Body of pancreas (tissue), 4 donors: ENCODE data around the gene GDF7. TPM values are rescaled to one million over a fixed set of nuclear protein-coding genes. Genes with fewer than 3 reads are reported as not detected.

Source experiments
- ATAC-seq: fragments of 150-250 bp; one replicate; pipeline ENCODE4 v1.9.1; 2016
- DNase-seq, 4 donors: peaks; one replicate each; pipeline ENCODE4 v3.0.0-alpha.2; 2019
- H3K27ac ChIP-seq, 4 donors: fragments of 200-600 bp; sonication (generic); 1 replicate in 3 of 4; 2 replicates in 1 of 4; pipeline versions ENCODE4 v1.5.1 to v1.6.1; 2016 to 2019; ENCODE audit warnings: mild to moderate bottlenecking in 1 of 4, mixed read lengths in 1 of 4, moderate library complexity in 1 of 4
- H3K27me3 ChIP-seq, 2 donors: fragments of 200-600 bp; sonication (generic); one replicate each; pipeline ENCODE4 v1.6.0; 2016; ENCODE audit warnings: mild to moderate bottlenecking in 1 of 2
- H3K36me3 ChIP-seq, 2 donors: fragments of 200-600 bp; sonication (generic); replicated peaks in 1 of 2; 2 replicates each; pipeline ENCODE4 v1.5.1; 2016; ENCODE audit warnings: low read depth in 2 of 2; ENCODE audit not compliant: insufficient read depth in 1 of 2
- H3K4me1 ChIP-seq: fragments of 200-600 bp; sonication (generic); one replicate; pipeline ENCODE4 v1.6.0; 2016
- H3K4me3 ChIP-seq, 2 donors: fragments of 200-600 bp; sonication (generic); 1 replicate in 1 of 2; 2 replicates in 1 of 2; pipeline ENCODE4 v1.5.1; 2016 to 2019
- H3K9me3 ChIP-seq, 3 donors: fragments of 200-600 bp; sonication (generic); 1 replicate in 2 of 3; 2 replicates in 1 of 3; pipeline ENCODE4 v1.5.1; 2016
- CTCF ChIP-seq, 7 experiments: fragments of 450-650 bp in 4 of 7; fragments of 200-600 bp in 3 of 7; sonication (generic) in 3 of 7; IDR thresholded peaks; one replicate each; pipeline ENCODE4 v1.5.1; 2016 to 2019; ENCODE audit warnings: antibody characterized with exemption in 7 of 7
- POLR2A ChIP-seq, 3 donors: fragments of 450-650 bp; IDR thresholded peaks; one replicate each; pipeline ENCODE4 v1.6.1; 2016; ENCODE audit warnings: antibody characterized with exemption in 3 of 3, mild to moderate bottlenecking in 2 of 3
- WGBS, 2 donors: methylation state at CpG; one replicate each; pipeline ENCODE4 v1.1.5; 2017; 5-methylcytosine and 5-hydroxymethylcytosine counted together
- intact Hi-C: fragments of 100-400 bp; cut with DNase I; formaldehyde crosslinking; loops from one replicate; pipeline ENCODE4 v1.15.1; 2023
- total RNA-seq, 2 donors: library from RNA; depleted of rRNA; stranded (reverse); fragments of >200 nt; gene quantifications; one replicate each; pipeline ENCODE4 v1.1.0, GENCODE V29; 2016

The GDF7 gene
- total RNA-seq, 2 donors from 2014 or later = 2.0 to 7.3 TPM

- H3K27me3 ChIP-seq = peaks cover 0 to 26% of the 10 kb centered on the region in 2 donors
- no peaks in the 10 kb centered on the region for H3K9me3 ChIP-seq
- no peak for DNase-seq
- no peak overlapping the region for H3K4me3 ChIP-seq
- peaks cover 18% of the 10 kb centered on the region for H3K4me1 ChIP-seq
- no peak overlapping the region for H3K27ac ChIP-seq
- WGBS, 2 donors = 13% methylated on average over 83 of the region's 83 CpGs; no CpG with 5 or more reads in 1 of the 2 donors
- H3K36me3 ChIP-seq = no peaks in the 10 kb centered on the region
- ATAC-seq = no peak
- intact Hi-C loops = no loop called here
- TF ChIP-seq POLR2A (IDR thresholded peaks at IDR 0.05) = no peak
- TF ChIP-seq CTCF (IDR thresholded peaks at IDR 0.05) = no peak
Observed at GRCh38 chr2:20670315-20671035, 3.5 kb downstream of the GDF7 start.

- intact Hi-C loops = no loop called here
- Histone ChIP-seq H3K27ac (no peak overlapping the region), H3K27me3 (peaks cover 0 to 19% of the 10 kb centered on the region in 2 donors), H3K4me1 (peaks cover 17% of the 10 kb centered on the region), H3K9me3 (no peaks in the 10 kb centered on the region), H3K36me3 (no peaks in the 10 kb centered on the region), H3K4me3 (no peak overlapping the region)
- ATAC-seq (no peak), DNase-seq (no peak)
- TF ChIP-seq CTCF (IDR thresholded peaks at IDR 0.05) (no peak), POLR2A (IDR thresholded peaks at IDR 0.05) (no peak)
- whole genome bisulfite sequencing, 2 donors = 7 to 16% methylated on average over 18 to 59 of the region's 60 CpGs
Observed at GRCh38 chr2:20671036-20671735, 4.2 kb downstream of the GDF7 start.

- no peak for TF ChIP-seq POLR2A (IDR thresholded peaks at IDR 0.05)
- no peak for TF ChIP-seq CTCF (IDR thresholded peaks at IDR 0.05)
- no peak overlapping the region for H3K4me3 ChIP-seq
- no peak for ATAC-seq
- DNase-seq = no peak
- peaks cover 15% of the 10 kb centered on the region for H3K4me1 ChIP-seq
- no peaks in the 10 kb centered on the region for H3K9me3 ChIP-seq
- 7 to 17% methylated on average over 13 of the region's 13 CpGs for WGBS, 2 donors
- H3K27me3 ChIP-seq = peaks cover 0 to 19% of the 10 kb centered on the region in 2 donors
- H3K36me3 ChIP-seq = no peaks in the 10 kb centered on the region
- intact Hi-C loops = no loop called here
- no peak overlapping the region for H3K27ac ChIP-seq
Observed at GRCh38 chr2:20671736-20672080, 4.8 kb downstream of the GDF7 start.

- intact Hi-C loops = no loop called here
- H3K9me3 ChIP-seq = no peaks in the 10 kb centered on the region
- H3K27ac ChIP-seq = no peak overlapping the region
- TF ChIP-seq POLR2A (IDR thresholded peaks at IDR 0.05) (no peak), CTCF (IDR thresholded peaks at IDR 0.05) (no peak)
- DNase-seq (no peak), ATAC-seq (no peak)
- H3K27me3 ChIP-seq = peaks cover 0 to 19% of the 10 kb centered on the region in 2 donors
- WGBS, 2 donors = 22 to 43% methylated on average over 18 of the region's 18 CpGs
- H3K4me3 ChIP-seq = no peak overlapping the region
- H3K36me3 ChIP-seq = no peaks in the 10 kb centered on the region
- peaks cover 13% of the 10 kb centered on the region for H3K4me1 ChIP-seq
Observed at GRCh38 chr2:20672201-20672951, 5.4 kb downstream of the GDF7 start.
